Measurements from ENCODE around the gene UBQLN4. TPM values are rescaled to one million over a fixed set of nuclear protein-coding genes. Genes with fewer than 3 reads are reported as not detected.

Gene UBQLN4
- total and polyA plus RNA-seq, 2 donors (not counting 3 experiments of a cell fraction or from before 2014, with no cell fraction given): 50.5 to 50.8 TPM

- Histone ChIP-seq H4K20me1 (replicated peaks; ENCODE audit: control insufficient read depth, extremely low read depth, insufficient read depth, low read length) (no peaks in the 10 kb centered on the region), H3K36me3 (ENCODE audit: control insufficient read depth in 2 of 2, extremely low read depth in 1 of 2, insufficient read depth in 2 of 2, low read length in 2 of 2) (peaks cover 0 to under 1% of the 10 kb centered on the region in 2 experiments), H3K9me3 (replicated peaks; ENCODE audit: control insufficient read depth, insufficient read depth, low read length) (no peaks in the 10 kb centered on the region), H3K27me3 (ENCODE audit: control insufficient read depth in 2 of 2, insufficient read depth in 2 of 2, low read length in 2 of 2) (no peaks in the 10 kb centered on the region), H3K27ac (ENCODE audit: insufficient read depth, low read depth, low read length) (no peak overlapping the region), H3K9ac (replicated peaks; ENCODE audit: extremely low read depth, insufficient read depth, low read length) (no peak overlapping the region), H3K4me1 (ENCODE audit: control insufficient read depth, extremely low read depth, insufficient read depth, low read length) (peaks cover 56% of the 10 kb centered on the region), H3K79me2 (ENCODE audit: control insufficient read depth, insufficient read depth, low read length) (no peaks in the 10 kb centered on the region), H3K9me1 (replicated peaks; ENCODE audit: control insufficient read depth, extremely low read depth, insufficient read depth, low read length) (no peaks in the 10 kb centered on the region), H3K4me2 (ENCODE audit: insufficient read depth, low read length) (no peak overlapping the region), H3K4me3 (replicated peaks in 1 of 3; ENCODE audit: insufficient read depth in 1 of 3, low read depth in 1 of 3, low read length in 3 of 3) (no peak overlapping the region), H2AFZ (ENCODE audit: low read depth, low read length) (no peak overlapping the region)
- ChIA-PET CTCF (interaction anchor here (1.1 to 21.0 kb wide), 5 partner anchors 8 to 126 kb away, joined by 3 to 627 read pairs (median 6); partner anchors contain the start of gene LMNA), POLR2A (interaction anchor here (2.5 to 3.4 kb wide), 2 partner anchors 16 to 31 kb away, joined by 6 to 14 read pairs; partner anchors contain the start of gene LMNA)
- DNase-seq (ENCODE audit: low read depth, low spot score) (no peak), FAIRE-seq (no peak)
- TF ChIP-seq POLR2A (IDR thresholded peaks at IDR 0.05; ENCODE audit: low read depth, low read length) (no peak), FOS (IDR thresholded peaks at IDR 0.05; ENCODE audit: borderline replicate concordance, insufficient read depth, low read length) (no peak), GATA2 (IDR thresholded peaks at IDR 0.05; ENCODE audit: insufficient read depth, insufficient read length, low read depth, low read length) (no peak), JUN (IDR thresholded peaks at IDR 0.05; ENCODE audit: borderline replicate concordance, insufficient read depth, insufficient read length, low read depth) (no peak), EZH2 (IDR thresholded peaks at IDR 0.05; ENCODE audit: borderline replicate concordance, low read depth, low read length, severe bottlenecking) (no peak), MAX (IDR thresholded peaks at IDR 0.05; ENCODE audit: insufficient read depth, insufficient read length) (no peak), MYC (IDR thresholded peaks at IDR 0.05; ENCODE audit: low read depth, low read length) (no peak), POLR2AphosphoS5 (IDR thresholded peaks at IDR 0.05; ENCODE audit: insufficient read depth, low read depth, low read length) (no peak)
- TF ChIP-seq, protein P1, sequence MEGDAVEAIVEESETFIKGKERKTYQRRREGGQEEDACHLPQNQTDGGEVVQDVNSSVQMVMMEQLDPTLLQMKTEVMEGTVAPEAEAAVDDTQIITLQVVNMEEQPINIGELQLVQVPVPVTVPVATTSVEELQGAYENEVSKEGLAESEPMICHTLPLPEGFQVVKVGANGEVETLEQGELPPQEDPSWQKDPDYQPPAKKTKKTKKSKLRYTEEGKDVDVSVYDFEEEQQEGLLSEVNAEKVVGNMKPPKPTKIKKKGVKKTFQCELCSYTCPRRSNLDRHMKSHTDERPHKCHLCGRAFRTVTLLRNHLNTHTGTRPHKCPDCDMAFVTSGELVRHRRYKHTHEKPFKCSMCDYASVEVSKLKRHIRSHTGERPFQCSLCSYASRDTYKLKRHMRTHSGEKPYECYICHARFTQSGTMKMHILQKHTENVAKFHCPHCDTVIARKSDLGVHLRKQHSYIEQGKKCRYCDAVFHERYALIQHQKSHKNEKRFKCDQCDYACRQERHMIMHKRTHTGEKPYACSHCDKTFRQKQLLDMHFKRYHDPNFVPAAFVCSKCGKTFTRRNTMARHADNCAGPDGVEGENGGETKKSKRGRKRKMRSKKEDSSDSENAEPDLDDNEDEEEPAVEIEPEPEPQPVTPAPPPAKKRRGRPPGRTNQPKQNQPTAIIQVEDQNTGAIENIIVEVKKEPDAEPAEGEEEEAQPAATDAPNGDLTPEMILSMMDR (IDR thresholded peaks at IDR 0.05; ENCODE audit: extremely low read depth in 1 of 2, insufficient read depth in 1 of 2, low read depth in 1 of 2, low read length in 2 of 2): no peak
- intact Hi-C loops (cut with micrococcal nuclease): no loop called here
- dilution Hi-C loops (cut with MboI; ENCODE audit: extremely low pct_ligation_motif_present, low sequenced_read_pairs): no loop called here
- no TSS peak for BruUV-seq (replicated peaks)
These were observed 45.2 kb upstream of the UBQLN4 start for GRCh38 chr1:156098784-156099183.

Measured in endothelial cell of umbilical vein (primary cell).